ENCODE measurements around the gene PHRF1. TPM values are rescaled to one million over a fixed set of nuclear protein-coding genes. Genes with fewer than 3 reads are reported as not detected.

Gene PHRF1, protein sequence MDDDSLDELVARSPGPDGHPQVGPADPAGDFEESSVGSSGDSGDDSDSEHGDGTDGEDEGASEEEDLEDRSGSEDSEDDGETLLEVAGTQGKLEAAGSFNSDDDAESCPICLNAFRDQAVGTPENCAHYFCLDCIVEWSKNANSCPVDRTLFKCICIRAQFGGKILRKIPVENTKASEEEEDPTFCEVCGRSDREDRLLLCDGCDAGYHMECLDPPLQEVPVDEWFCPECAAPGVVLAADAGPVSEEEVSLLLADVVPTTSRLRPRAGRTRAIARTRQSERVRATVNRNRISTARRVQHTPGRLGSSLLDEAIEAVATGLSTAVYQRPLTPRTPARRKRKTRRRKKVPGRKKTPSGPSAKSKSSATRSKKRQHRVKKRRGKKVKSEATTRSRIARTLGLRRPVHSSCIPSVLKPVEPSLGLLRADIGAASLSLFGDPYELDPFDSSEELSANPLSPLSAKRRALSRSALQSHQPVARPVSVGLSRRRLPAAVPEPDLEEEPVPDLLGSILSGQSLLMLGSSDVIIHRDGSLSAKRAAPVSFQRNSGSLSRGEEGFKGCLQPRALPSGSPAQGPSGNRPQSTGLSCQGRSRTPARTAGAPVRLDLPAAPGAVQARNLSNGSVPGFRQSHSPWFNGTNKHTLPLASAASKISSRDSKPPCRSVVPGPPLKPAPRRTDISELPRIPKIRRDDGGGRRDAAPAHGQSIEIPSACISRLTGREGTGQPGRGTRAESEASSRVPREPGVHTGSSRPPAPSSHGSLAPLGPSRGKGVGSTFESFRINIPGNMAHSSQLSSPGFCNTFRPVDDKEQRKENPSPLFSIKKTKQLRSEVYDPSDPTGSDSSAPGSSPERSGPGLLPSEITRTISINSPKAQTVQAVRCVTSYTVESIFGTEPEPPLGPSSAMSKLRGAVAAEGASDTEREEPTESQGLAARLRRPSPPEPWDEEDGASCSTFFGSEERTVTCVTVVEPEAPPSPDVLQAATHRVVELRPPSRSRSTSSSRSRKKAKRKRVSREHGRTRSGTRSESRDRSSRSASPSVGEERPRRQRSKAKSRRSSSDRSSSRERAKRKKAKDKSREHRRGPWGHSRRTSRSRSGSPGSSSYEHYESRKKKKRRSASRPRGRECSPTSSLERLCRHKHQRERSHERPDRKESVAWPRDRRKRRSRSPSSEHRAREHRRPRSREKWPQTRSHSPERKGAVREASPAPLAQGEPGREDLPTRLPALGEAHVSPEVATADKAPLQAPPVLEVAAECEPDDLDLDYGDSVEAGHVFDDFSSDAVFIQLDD (N-terminal part only)
- polyA plus RNA-seq (ENCODE audit: insufficient read depth in 1 of 5, insufficient read length in 5 of 5, low replicate concordance in 1 of 5): 10 to 100 TPM; 16.0 to 28.3 (median 20.4) TPM
- long read RNA-seq, donor 1, partial matches to known transcripts: 6 of 6 reads
- long read RNA-seq, donor 1, other reads (novel, unspliced or antisense): 0 of 6 reads
- long read RNA-seq, donor 2: 0 reads
- long read RNA-seq, donor 3: 0 reads
- long read RNA-seq, donor 4, partial matches to known transcripts: 5 of 5 reads
- long read RNA-seq, donor 4, other reads (novel, unspliced or antisense): 0 of 5 reads
- long read RNA-seq, donor 5, partial matches to known transcripts: 8 of 8 reads
- long read RNA-seq, donor 5, other reads (novel, unspliced or antisense): 0 of 8 reads
- long read RNA-seq, donor 6, partial matches to known transcripts: 7 of 7 reads
- long read RNA-seq, donor 6, other reads (novel, unspliced or antisense): 0 of 7 reads
- long read RNA-seq, donor 7, partial matches to known transcripts: 11 of 11 reads
- long read RNA-seq, donor 7, other reads (novel, unspliced or antisense): 0 of 11 reads
- long read RNA-seq, donor 8: 0 reads

GRCh38 chr11:575996-576768 is at the start of gene PHRF1:
PHRF1 (plus strand) TSS chr11:576470; CDS start chr11:581513, 5,043 bp downstream.
- DNase-seq: peak; percentile 96

DNA sequence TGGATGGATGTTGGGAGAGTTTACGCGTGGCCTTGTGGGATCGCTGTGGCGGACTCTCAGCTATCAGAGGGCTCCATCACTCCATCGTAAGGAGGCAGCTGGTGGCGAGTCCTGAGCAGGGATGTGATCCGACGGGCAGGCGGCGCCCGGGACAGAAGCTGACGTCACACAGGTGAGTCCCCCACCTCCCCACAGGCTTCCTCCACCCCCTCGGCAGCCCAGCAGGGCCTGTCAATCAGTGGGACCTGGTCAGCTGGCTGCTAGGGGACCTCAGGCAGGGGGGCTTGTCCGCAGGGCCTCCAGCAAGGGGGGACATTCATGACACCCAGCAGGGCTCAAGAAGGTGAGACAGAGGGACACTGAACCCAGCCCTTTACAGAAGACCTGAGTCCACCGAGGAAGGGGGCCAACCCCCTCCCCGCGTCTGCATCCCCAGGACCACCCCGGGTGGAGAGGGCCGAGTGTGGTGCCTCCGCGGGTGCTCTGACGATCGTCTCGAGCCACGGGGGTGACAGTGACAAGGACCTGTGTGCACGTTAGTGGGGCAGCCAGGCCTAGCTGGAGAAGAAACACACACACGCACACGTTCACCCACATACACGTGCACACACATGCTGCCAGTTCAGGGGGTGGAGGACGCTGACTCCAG is 48.0 kb upstream of the PHRF1 start:
- no peak for DNase-seq

- no peak for DNase-seq
Observed at GRCh38 chr11:528815-529727, 47.2 kb upstream of the PHRF1 start.

GRCh38 chr11:529728-530411 is 46.4 kb upstream of the PHRF1 start:
- no peak for DNase-seq

GRCh38 chr11:530960-531831 is 45.1 kb upstream of the PHRF1 start:
- DNase-seq: no peak

- DNase-seq: no peak
Observed at GRCh38 chr11:531919-532526, 44.2 kb upstream of the PHRF1 start.

DNA sequence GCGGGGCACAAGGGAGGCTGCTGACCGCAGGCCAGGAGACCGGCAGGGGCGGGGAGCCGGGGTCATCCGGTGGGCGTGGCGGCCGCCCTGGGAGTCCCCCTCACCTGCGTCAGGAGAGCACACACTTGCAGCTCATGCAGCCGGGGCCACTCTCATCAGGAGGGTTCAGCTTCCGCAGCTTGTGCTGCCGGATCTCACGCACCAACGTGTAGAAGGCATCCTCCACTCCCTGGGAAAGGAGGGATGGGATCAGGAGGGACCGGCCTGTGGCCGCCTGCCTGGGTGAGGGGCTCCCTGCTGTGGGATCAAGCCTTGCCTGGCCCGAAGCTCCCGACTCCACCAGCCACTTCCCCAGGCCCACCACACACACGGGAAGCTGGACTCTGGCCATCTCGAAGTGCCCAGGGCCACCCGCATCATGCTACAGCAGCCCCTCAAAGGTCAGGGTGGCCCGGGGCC is 43.7 kb upstream of the PHRF1 start:
- no peak for DNase-seq

GRCh38 chr11:532986-533585 is 43.2 kb upstream of the PHRF1 start:
- DNase-seq: no peak

DNA sequence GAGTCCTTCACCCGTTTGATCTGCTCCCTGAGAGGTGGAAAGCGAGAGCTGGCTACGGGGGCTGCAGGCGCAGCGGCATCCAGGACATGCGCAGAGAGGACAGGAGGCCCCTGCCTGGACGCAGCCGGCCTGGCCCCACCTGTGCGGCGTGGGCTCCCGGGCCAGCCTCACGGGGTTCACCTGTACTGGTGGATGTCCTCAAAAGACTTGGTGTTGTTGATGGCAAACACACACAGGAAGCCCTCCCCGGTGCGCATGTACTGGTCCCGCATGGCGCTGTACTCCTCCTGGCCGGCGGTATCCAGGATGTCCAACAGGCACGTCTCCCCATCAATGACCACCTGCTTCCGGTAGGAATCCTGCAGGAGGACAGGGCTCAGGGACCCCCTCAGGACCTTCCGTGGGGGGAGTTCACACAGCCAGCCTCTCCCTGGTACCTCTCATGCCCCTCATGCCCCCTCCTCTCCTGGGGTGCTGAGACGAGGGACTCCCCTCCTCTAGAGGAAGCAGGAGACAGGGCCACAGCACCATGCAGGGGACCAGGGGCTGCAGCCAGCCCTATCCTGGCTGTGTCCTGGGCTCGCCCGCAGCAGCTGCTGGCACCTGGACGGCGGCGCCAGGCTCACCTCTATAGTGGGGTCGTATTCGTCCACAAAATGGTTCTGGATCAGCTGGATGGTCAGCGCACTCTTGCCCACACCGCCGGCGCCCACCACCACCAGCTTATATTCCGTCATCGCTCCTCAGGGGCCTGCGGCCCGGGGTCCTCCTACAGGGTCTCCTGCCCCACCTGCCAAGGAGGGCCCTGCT is 42.5 kb upstream of the PHRF1 start:
- DNase-seq: no peak

DNA sequence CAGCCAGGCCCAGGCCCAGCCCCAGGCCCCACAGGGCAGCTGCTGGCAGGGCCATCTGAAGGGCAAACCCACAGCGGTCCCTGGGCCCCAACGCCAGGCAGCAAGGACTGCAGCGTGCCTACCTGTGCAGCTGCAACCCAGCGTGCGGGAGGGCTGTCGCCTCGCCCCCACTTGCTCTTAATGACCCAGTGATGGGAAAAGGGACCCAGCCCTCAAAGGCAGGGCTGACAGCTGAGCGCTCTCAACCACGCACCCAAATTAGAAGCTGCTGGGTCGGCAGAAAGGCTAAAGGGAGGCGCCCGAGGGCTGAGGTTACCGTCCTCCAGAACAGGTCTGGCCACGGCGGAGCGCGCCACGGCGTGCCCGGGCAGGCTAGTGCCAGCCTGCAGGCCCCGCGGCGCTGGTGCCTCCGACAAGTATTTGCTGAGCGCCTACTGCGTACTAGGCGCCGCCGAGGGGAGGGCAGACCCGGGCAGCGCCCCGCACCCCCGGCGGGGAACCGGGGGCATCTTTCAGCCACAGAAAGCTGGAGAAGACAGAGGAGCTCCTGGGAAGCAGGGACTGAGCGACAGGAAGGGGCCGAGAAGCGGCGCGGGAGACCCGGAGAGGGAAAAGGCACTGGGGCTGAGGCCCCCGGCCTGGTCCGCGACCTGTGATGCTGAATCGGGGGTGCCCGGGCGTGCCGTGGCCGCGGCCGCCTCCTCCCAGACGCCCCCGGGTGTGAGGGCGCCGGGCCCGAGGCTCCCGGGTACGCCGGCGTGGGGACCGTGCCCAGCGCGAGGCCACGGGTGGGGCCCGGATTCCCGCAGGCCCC is 41.7 kb upstream of the PHRF1 start:
- DNase-seq: no peak

DNA sequence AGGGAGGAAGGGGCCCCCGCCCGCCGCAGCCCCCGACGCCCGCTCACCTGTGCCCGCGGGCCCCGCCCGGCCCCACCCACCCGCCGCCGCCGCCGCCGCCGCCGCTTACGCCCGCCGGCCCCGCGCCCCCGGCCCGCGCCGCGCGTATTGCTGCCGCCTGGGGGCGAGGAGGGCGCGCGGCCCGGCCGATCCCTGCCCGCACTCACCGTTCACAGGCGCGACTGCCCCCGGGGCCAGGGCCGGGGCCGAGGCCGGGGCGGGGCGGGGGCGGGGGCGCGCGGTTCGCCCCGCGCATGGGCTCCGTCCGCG is 41.1 kb upstream of the PHRF1 start:
- DNase-seq: no peak

GRCh38 chr11:535519-536454 is 40.5 kb upstream of the PHRF1 start, which contains the start of gene HRAS:
HRAS (minus strand) TSS chr11:535576.
- DNase-seq: peak; percentile 96

Measured in right lung (tissue), 10 donors.